GM19240 (cell line): ENCODE data around the gene CAPN15.

ENCODE experiments used
- DNase-seq: peaks from one replicate; pipeline ENCODE4 v3.0.0; 2011; ENCODE audit warnings: low spot score; ENCODE audit not compliant: insufficient read length

The CAPN15 gene

DNA sequence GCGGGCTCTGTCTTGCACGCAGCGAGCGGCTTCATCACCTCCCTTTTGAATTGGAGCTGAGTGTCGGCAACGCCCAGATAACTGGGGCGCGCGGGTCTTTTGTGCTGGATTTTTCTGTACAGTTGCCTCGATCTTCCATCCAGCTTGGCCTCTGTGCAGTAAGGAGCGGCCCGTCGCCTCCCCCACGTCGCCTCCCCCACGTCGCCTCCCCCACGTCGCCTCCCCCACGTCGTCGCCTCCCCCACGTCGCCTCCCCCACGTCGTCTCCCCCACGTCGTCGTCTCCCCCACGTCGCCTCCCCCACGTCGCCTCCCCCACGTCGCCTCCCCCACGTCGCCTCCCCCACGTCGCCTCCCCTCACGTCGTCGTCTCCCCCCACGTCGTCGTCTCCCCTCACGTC lies 17.0 kb downstream of the CAPN15 start:
- DNase-seq: no peak

DNA sequence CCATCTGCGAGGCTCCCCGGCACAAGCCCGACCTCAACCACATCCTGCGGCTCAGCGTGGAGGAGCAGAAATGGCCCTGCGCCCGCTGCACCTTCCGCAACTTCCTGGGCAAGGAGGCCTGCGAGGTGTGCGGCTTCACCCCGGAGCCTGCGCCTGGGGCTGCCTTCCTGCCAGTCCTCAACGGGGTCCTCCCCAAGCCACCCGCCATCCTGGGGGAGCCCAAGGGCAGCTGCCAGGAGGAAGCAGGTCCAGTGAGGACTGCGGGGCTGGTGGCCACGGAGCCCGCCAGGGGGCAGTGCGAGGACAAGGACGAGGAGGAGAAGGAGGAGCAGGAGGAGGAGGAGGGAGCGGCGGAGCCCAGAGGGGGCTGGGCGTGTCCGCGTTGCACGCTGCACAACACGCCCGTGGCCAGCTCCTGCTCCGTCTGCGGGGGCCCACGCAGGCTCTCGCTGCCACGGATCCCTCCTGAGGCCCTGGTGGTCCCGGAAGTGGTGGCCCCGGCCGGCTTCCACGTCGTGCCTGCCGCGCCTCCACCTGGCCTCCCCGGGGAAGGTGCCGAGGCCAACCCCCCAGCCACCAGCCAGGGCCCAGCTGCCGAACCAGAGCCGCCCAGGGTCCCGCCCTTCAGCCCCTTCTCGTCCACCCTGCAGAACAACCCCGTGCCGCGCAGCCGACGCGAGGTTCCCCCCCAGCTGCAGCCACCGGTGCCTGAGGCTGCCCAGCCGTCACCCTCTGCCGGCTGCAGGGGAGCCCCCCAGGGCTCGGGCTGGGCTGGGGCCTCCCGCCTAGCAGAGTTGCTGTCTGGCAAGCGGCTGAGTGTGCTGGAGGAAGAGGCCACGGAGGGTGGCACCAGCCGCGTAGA lies 19.6 kb downstream of the CAPN15 start:
- DNase-seq: no peak

DNA sequence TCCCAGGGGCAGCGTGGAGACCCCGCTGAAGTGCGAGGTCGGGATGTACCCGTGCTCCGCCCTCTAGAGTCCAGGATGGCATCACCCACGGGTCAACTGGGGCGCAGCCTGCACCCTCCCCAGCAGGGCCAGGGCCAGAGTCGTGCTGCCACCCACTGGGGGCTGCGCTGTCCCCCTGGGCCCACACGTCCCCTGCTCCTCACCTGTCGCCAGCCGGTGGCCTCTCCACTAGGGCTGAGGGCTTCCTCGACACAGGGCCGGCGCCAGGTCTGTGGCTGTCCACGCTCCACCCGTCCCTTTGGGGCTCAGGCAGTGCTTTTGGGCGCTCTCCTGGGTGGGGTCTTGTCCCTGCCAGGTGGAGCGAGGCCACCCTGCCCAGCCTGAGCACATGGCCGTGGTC lies 21.1 kb downstream of the CAPN15 start:
- DNase-seq: no peak

DNA sequence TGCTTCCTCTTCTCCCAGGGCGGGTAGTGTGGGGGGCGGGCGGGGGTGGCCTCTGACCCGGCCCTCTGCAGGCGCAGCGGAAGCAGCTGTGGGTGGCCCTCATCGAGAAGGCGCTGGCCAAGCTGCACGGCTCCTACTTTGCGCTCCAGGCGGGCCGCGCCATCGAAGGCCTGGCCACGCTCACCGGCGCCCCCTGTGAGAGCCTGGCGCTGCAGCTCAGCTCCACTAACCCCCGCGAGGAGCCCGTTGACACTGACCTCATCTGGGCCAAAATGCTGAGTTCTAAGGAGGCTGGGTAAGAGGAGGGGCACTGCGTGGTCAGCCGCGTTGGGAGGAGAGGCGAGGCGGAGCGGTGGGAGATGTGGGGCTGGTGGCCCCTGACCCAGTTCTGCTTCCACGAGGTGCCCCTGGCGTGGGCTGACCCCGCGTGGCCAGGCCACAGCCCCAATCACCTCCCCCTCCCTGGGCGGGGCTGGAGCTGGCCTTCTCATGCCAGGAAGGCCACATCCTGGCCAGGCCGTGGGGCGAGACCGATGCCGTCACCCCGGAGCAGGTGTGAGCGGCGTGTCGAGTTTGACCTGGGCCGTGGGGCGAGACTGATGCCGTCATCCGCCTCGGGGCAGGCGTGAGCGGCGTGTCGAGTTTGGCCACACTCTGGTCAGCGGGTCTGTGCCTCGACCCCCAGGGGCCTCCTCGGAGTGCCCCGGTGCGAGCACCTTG lies 22.2 kb downstream of the CAPN15 start:
- no peak for DNase-seq

DNA sequence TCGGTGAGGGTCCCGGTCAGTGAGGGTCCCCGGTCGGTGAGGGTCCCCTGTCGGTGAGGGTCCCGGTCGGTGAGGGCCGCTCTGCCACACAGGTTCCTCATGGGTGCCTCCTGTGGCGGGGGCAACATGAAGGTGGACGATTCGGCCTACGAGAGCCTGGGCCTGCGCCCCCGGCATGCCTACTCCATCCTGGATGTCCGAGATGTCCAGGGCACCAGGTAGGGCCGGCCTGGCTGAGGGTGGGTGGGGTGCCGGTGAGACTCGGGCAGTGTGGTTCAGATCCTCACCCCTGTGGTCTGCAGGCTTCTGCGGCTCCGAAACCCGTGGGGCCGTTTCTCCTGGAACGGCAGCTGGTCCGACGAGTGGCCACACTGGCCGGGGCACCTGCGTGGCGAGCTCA lies 23.7 kb downstream of the CAPN15 start:
- no peak for DNase-seq

DNA sequence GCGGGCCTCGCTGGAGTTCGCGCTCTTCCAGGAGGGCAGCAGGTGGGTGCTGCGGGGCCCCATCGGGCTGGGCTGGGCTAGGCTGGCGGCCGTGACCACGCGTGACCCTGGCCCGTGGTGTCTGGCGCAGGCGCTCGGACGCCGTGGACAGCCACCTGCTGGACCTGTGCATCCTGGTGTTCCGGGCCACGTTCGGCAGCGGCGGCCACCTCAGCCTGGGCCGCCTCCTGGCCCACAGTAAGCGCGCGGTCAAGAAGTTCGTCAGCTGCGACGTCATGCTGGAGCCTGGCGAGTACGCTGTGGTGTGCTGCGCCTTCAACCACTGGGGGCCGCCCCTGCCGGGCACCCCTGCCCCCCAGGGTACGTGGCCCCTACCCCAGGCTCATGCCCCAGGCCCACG lies 24.7 kb downstream of the CAPN15 start:
- DNase-seq: no peak

DNA sequence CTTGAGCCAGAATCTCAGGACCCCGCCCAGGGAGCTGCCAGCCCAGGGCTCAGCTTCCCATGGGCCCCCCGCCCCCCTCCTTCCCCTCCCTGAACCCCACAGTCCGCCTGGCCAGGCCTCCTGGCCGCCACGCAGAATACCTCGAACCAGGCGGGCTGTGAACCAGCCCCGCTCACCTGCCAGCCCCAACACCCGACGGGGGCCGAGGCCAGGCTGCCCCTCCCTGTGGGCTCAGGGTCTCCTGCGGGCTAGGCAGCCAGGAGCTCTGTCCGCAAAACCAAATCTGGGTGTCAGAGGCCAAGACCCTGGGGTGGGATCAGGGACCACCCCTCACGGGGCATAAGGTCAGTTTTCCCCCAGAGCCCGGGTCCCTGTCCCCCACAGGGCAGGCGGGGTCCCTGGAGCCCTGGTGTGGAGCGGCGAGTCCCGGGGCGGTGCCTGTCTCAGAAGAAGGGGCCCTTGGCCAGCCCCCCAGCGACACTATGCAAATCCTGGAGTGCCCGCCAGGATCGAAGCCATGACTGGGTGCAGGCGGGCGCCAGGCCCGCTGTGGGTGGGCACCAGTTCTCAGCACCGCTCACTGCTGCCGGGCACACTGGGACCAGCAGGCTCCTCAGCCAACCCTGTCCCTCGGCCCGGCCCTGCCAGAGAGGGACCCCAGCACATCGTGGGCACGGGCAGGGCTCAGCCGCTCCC lies 26.2 kb downstream of the CAPN15 start:
- DNase-seq: no peak

DNA sequence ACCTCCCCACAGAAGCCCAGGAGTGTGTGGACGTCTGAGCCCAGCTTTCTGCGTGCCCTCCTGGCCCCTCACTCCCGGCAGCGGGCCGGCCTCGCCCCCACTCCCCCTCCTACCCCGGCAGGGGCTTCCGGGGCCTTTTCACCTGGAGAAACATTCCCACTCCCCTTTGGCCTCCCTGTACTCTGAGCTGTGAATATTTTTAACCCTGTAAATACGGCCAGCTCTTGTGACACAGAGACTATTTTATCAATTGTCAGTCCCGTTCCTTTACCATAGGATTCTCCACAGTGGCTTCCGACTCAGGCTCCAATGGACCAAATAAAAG lies 26.7 kb downstream of the CAPN15 start:
- no peak for DNase-seq

DNA sequence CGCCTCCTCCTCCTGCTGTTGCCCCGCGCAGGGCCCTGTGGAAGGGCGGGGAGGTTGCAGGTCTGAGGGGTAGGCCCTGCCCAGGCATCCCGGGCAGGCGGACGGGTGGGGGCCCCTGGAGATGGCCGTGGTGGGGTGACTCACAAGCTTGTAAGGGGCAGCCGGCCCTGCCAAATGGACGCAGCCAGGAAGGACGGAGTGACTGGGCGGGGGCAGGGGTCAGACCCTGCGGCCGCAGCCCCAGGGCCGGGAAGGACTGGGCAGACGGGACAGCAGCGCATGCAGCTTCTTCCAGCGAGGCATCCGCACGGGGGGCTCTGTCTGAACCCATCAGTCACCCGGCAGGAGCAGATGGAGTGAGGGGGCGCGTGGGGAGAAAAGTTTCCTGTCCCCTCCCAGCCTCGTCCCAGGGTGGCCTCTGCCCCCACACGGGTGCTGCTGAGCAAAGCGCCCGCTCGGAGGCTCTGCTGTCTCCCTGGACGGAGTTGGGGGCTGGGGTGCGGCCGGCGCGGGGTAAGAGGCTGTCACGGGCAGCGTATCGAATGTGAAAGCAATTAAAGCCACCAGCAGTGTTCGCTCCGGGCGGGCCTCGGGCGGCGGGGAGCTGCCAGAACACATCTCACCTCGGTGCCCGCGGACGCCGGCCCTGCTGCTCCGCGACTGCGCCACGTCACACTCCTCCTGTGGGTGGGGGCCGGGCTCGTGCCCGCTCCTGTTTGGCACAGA lies 27.3 kb downstream of the CAPN15 start:
- DNase-seq: no peak

DNA sequence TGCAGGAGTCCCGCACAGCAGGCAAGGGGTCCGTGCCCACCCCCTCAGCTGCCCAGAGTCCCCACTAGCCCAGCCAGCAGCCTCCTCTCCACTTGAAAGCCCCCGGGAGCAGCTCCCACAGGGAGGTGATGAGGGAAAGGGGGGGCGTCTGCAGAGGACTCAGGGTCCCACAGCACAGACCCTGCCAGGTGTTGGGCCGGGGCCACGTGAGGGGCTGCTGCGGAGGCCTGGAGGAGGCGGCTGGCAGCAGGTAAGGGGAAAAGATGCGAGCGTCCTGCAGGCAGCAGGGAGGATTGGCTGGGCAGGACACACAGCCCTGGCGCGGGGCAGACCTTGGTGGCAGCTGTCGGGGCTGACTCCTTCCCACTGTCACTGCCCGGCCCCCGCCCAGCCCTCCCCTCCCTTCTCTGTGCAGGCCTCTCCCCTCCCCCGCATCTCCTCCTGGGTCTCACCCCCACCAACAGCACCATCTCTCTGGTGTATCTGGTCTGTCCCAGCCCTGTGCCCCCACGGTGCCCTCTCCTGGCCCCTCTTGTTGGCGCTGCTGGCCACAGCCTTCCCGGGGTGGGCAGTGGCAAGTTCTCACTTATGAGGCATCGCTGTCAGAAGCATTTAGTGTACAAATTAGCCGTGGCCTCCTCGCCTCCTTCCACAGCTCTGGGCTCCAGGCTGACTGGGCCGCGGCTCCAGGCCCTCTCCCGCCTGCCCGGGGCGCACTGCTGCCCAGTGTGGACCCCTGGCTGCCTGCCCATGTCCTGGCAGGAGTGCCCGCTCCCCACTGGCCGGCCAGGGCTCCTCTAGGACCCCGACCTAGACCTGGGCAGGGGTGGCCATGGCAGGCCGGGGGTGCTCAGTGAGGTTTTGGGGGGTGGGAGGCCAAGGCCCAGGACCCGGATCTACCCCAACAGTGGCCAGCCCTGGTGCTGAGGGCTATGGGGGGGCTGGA lies 28.3 kb downstream of the CAPN15 start:
- no peak for DNase-seq

DNA sequence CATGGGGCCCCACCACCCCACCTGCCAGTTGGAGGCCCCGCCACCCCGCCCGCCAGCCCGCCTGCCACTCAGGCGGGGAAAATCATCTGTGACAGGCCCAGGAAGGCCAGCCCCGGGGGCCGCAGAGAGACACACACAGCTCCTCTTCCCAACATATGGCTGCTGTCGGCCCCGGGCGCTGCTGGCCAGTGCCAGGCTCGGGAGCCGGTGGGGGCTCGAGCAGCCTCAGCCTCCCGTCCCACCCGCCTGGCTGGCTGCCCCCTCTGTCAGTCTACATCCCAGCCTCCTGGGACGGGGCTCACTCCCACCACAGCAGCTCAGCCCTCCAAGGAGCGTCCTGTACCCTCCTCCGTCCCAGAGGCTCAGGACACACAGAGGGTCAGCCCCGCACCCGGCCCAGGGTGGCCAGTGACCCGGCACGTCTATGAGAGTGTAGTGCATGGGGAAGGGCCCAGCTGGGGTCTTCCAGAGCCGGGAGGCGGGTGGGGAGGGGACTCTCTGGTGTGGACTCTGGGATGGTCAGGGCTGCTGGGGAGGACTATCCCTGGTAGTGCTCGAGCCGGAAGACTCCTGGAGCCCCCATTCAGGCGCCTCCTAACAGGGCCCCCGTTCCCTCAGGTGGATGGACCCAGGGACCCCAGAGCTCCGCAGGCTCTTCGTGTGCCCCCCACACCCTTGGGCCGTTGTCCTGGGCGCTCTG lies 29.1 kb downstream of the CAPN15 start:
- no peak for DNase-seq

DNA sequence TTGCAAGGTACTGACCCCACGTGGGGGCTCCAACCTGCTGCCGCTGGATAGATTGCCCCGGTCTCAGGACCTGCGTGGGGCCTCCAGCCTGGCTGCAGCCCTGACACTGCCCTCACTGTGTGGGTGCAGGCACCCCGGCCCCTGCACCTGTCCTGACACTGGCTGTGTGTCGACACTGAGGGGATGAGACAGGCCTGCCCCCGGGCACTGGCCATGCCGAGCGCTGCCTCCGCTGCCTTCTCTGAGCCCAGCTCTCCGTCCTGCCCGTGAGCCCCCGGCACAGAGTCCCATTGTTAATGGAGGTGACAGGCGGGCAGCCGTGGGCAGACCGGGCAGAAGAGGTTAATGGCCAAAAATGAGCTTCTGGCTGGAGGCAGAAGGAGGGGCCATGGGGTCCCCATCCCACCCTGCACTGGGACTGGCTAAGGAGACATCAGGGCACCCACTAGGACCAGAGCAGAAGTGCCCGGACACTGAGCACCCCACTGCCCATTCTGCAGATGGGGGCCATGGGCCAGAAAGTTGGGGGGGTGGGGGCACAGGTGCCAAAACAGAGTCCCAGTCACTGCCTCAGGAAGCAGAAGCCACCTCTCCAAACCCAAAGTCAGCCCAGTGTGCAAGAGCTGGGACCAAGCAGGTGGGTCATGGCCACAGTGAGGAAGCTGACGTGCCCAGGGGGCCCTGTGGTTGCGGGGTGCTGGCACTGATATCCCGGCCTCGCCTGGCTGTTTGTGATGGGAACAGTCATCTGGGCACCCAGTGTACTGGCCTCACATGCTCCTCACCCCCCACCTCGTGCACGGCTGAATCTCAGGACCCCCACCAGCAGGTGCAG lies 30.2 kb downstream of the CAPN15 start:
- no peak for DNase-seq

DNA sequence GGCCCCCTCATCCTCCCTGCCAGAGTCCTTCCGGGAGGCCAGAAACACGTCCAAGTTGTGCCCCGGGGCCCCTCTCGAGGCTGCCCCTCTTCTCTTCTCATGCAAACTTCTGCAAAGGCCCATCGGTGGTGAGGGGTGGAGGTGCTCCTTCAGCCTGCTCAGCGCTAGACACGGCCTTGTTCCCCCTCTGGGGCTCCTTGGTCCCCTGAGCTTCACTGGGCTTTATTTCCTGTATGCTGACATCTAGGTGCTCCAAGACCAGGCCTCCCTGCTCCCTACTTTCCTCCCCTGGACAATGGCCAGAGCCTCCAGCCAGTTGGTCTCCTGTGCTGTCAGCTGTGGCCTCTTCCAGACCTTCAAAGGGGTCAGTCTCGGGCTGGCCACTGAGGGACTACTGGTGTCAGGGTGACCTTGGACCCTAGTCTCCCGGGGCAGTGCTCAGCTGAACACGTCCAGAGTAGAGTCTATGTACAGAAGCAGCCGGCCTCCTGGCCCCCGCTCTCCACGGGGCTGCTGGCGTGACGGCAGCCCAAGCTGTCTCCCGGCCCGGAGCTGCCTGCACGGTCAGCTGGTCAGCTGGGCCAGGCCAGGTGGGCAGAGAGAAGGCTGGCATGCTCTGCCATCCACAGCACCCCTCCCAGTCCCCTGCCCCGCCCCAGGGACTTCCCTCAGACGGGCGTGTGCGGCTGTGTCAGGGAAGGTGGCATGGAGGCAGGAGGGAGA lies 30.9 kb downstream of the CAPN15 start:
- no peak for DNase-seq

DNA sequence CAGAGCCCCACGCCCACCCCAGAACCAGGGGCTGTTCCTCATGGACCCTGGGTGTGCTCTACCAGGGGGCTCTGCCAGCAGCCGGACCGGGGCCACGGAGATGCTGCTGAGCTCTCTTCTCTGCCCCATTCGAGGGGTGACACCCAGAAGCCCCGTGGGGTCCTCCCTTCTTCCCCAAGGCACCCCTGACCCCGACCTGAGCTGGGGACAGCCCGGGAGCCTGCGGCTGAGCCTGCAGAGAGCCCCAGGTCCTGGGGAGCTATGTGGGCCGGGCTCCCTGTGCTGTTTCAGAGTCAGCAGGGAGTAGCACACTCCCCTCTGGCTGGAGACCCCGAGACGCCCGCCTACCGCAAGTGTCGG lies 31.5 kb downstream of the CAPN15 start:
- DNase-seq: no peak

DNA sequence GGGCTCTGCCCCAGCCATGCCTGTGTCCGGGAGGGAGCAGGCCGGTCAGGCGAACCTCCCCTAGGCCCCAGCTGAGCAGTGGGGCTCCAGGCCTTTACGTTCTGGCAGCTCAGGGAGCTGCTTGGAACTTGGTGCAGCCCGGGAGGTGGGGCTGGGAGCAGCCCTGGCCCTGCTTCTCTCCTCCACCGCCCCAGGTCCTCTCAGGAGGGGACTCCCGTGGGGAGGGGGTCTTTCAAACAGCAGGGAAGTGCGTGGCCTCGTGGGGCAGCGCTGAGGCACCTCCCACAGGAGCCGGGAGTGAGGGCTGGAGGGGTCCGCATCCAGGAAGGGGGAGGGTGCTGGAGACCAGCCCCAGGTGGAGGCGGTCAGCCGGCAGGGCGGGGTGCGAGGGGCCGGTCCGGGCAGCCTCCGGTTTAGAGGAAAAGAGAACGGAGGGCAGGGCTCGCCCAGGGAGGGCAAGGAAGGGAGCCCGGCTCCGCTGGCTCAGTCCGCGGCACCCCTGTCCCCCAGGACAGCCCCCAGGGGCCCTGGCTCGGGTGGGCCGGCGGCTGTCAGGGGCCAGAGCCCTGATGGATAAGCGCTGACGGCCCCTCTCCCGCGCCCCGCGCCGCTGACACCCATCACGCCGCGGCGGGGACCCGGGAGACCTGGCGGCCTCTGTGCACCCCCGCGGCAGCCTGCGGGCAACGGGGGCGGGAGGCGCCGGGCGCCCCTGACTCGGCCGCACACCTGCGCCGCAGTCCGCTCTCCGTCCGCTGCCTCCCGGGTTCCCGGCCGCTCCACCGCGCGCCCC lies 32.1 kb downstream of the CAPN15 start:
- no peak for DNase-seq

DNA sequence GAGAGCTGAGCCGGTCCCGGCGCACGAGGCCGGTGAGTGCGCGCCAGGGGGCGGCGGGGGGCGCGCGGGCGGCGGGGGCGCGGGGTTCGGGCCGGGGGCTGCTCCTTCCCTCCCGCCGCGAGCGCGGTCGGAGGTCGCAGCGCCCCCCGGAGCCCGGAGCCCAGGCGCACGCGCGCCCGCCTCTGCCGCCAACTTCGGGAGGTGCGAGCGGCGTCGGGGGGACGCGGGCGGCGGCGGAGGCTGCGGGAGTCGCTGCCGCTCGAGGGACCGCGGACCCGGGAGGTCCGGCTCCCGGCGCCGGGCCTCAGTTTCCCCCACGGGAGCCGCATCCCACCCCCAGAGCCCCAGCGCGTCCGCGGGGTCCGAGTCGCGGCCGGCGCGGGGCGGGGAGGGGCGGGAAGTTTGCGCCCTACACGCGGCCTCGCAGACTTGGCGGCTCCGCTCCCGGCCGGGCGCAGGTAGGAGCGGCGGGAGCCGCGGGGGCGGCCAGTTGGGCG lies 32.7 kb downstream of the CAPN15 start, which contains the start of gene PRR35:
TSS of gene PRR35 (plus strand) at position 191 of the 497 bp plus-strand sequence. CDS start 2,901 bp downstream, outside the sequence.
- DNase-seq: no peak

DNA sequence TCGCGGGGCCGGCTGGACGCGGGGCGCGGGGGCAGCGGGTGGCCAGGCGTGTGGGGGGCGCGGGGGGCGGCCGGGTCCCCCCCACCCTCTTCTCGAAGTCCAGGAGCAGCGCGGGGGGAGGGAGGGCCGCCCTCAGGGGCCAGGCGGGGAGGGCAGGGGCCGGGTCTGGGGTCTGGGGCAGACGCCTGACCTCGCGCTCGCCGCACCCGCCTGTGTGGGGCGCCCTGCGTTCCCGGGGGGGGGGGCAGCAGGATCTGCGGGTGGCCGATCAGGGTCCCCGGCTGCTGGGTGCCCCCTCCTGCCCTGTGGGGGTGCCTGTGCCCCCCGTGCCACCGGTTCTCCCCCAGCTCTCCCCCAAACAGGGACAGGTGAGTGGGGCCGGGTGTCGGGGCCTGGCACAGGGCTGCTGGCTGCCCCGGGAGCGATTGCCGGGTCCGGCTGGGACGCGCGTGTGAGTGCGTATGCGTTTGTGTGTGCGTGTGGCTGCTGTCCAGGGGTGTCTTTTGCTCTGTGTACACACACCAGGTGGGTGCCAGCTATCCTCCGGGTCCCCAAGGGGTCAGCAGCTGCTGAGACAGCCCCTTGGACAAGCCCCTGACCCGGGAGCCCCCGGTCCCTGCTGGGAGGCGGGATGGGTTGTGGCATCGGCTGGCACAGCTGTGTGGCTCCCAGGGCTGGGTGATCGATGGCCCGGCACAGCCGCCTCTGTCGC lies 33.3 kb downstream of the CAPN15 start:
- DNase-seq: no peak
